ENCODE measurements around the gene LRRC37B. TPM values are rescaled to one million over a fixed set of nuclear protein-coding genes. Genes with fewer than 3 reads are reported as not detected.
"Not testable (repeated sequence)": the region's sequence is repeated elsewhere in the genome, so short reads cannot be mapped to it uniquely, and the experiment has no call there.

LRRC37B gene
- total RNA-seq (40.6 and 46.7 TPM in 2 replicates), polyA plus RNA-seq (16.3 and 22.7 TPM in 2 replicates), polyA minus RNA-seq (10.5 and 18.3 TPM in 2 replicates)
- 16.5 TPM for total RNA-seq (2013)

GRCh38 chr17:32006957-32007462 is at the start of gene LRRC37B:
TSS of gene LRRC37B (plus strand) at chr17:32007383. CDS start at chr17:32021393, 14,010 bp downstream.
- under 1% methylated on average over 39 of the region's 51 CpGs for WGBS (ENCODE audit: insufficient coverage)
- Histone ChIP-seq H3K4me1 (ENCODE audit: control insufficient read depth in 2 of 2, insufficient read depth in 2 of 2, low read length in 2 of 2) (peaks cover 10 to 14% of the 10 kb centered on the region in 2 donors), H3K9ac (ENCODE audit: low read length) (peak within 1 kb of the TSS; percentile 76), H3K27ac (ENCODE audit: low read length in 2 of 2) (peak within 1 kb of the TSS; percentile 6 to 59), H2AFZ (ENCODE audit: insufficient read depth, low read depth, low read length, poor library complexity, severe bottlenecking) (peak within 1 kb of the TSS; percentile 98), H4K20me1 (ENCODE audit: control insufficient read depth, insufficient read depth, low read length, poor library complexity, severe bottlenecking) (no peaks in the 10 kb centered on the region), H3K36me3 (replicated peaks in 1 of 2; ENCODE audit: control extremely low read depth in 1 of 2, control insufficient read depth in 1 of 2, extremely low read depth in 1 of 2, insufficient read depth in 2 of 2, low read length in 1 of 2) (no peaks in the 10 kb centered on the region), H3K4me2 (replicated peaks; ENCODE audit: low read depth, low read length, poor library complexity, severe bottlenecking) (peak within 1 kb of the TSS; percentile 98), H3K4me3 (ENCODE audit: control extremely low read depth in 1 of 5, extremely low read depth in 1 of 5, insufficient read depth in 1 of 5, low read depth in 2 of 5, low read length in 4 of 5) (peak within 1 kb of the TSS; percentile 66 to 88 (median 78)), H3K79me2 (ENCODE audit: control insufficient read depth, insufficient read depth, low read length) (peaks cover 48% of the 10 kb centered on the region), H3K9me3 (ENCODE audit: control extremely low read depth in 1 of 3, control insufficient read depth in 2 of 3, insufficient read depth in 1 of 3, low read length in 2 of 3) (no peaks in the 10 kb centered on the region), H3K27me3 (replicated peaks in 1 of 4; ENCODE audit: control extremely low read depth in 1 of 4, control insufficient read depth in 3 of 4, insufficient read depth in 4 of 4, low read length in 3 of 4) (no peaks in the 10 kb centered on the region)
- peak within 1 kb of the TSS; percentile 86 for H3K27ac Mint-ChIP-seq
- no peaks in the 10 kb centered on the region for H3K9me3 Mint-ChIP-seq (ENCODE audit: insufficient read depth)
- TF ChIP-seq EZH2 (IDR thresholded peaks at IDR 0.05; ENCODE audit: borderline replicate concordance, insufficient read depth, low read depth, low read length, poor library complexity, severe bottlenecking) (no peak), CTCF (IDR thresholded peaks at IDR 0.05) (peak; percentile 87)
- ATAC-seq (ENCODE audit: low read depth) (peak; percentile 94), DNase-seq (peak; percentile 91)
- ChIA-PET POLR2A (interaction anchor here (0.7 to 1.1 kb wide), 2 partner anchors 11 to 136 kb away, joined by 3 read pairs; no protein-coding TSS in a partner anchor), CTCF (interaction anchor here (0.9 to 3.5 kb wide), 12 partner anchors 9 to 458 kb away, joined by 3 to 41 read pairs (median 4); partner anchors contain the start of genes RHOT1 and UTP6)
- peak within 1 kb of the TSS; percentile 88 for H3K4me3 Mint-ChIP-seq
- H3K4me1 Mint-ChIP-seq: peaks cover 34% of the 10 kb centered on the region
- intact Hi-C loops (cut with micrococcal nuclease): loop anchor here (1.0 to 5.0 kb wide), 3 partner anchors 70 to 310 kb away; partner anchors contain the start of gene SUZ12
- H3K27me3 Mint-ChIP-seq: no peaks in the 10 kb centered on the region

- H3K4me1 Mint-ChIP-seq; H3K4me1 ChIP-seq (ENCODE audit: control insufficient read depth in 2 of 2, insufficient read depth in 2 of 2, low read length in 2 of 2); H3K4me3 Mint-ChIP-seq; H3K9me3 ChIP-seq (ENCODE audit: control extremely low read depth in 1 of 3, control insufficient read depth in 2 of 3, insufficient read depth in 1 of 3, low read length in 2 of 3); H3K27me3 Mint-ChIP-seq; H3K9me3 Mint-ChIP-seq (ENCODE audit: insufficient read depth); ATAC-seq (ENCODE audit: low read depth); H3K27ac ChIP-seq (ENCODE audit: low read length in 2 of 2); DNase-seq; H2AFZ ChIP-seq (ENCODE audit: insufficient read depth, low read depth, low read length, poor library complexity, severe bottlenecking); H3K4me2 ChIP-seq (replicated peaks; ENCODE audit: low read depth, low read length, poor library complexity, severe bottlenecking); H3K27me3 ChIP-seq (replicated peaks in 1 of 4; ENCODE audit: control extremely low read depth in 1 of 4, control insufficient read depth in 3 of 4, insufficient read depth in 4 of 4, low read length in 3 of 4); intact Hi-C loops (cut with micrococcal nuclease); H3K27ac Mint-ChIP-seq; H4K20me1 ChIP-seq (ENCODE audit: control insufficient read depth, insufficient read depth, low read length, poor library complexity, severe bottlenecking); POLR2A ChIA-PET; CTCF ChIA-PET; H3K9ac ChIP-seq (ENCODE audit: low read length); H3K4me3 ChIP-seq (ENCODE audit: control extremely low read depth in 1 of 5, extremely low read depth in 1 of 5, insufficient read depth in 1 of 5, low read depth in 2 of 5, low read length in 4 of 5): not testable (repeated sequence)
- WGBS (ENCODE audit: insufficient coverage): 90% methylated on average over 2 of the region's 8 CpGs
- Histone ChIP-seq H3K36me3 (replicated peaks in 1 of 2; ENCODE audit: control extremely low read depth in 1 of 2, control insufficient read depth in 1 of 2, extremely low read depth in 1 of 2, insufficient read depth in 2 of 2, low read length in 1 of 2) (peaks cover 0 to 23% of the 10 kb centered on the region in 2 experiments), H3K79me2 (ENCODE audit: control insufficient read depth, insufficient read depth, low read length) (peaks cover 21% of the 10 kb centered on the region)
Observed at GRCh38 chr17:31964131-31964530, 43.1 kb upstream of the LRRC37B start.

Data from B cell (primary cell).